ENCODE data around the gene FIBP.

DNA sequence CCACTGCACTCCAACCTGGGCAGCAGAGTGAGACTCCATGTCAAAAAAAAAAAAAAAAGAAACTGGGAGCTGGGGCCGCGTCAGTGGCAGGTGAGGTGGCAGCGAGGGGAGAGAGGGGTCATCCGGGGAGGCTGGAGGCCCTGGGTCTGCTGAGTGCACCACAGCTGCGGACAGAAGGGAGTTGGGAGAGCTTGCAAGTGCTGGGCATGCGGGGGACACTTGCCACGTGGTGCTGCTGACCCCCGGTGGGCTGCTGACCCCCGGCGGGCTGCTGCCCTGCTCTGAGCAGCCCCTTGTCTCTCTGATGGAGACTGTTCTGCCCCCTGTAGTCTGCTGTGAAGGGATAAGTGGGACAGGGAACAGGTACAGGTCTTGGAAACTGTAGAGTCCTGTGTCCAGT, 33.6 kb upstream of the FIBP start:
- TF ChIP-seq HDGF (IDR thresholded peaks at IDR 0.05; ENCODE audit: borderline replicate concordance) (no peak), CTBP1 (IDR thresholded peaks at IDR 0.05; ENCODE audit: borderline replicate concordance) (no peak), ARNT (IDR thresholded peaks at IDR 0.05) (no peak), FOXM1 (IDR thresholded peaks at IDR 0.05; ENCODE audit: borderline replicate concordance) (no peak), SUZ12 (IDR thresholded peaks at IDR 0.05) (no peak), BHLHE40 (IDR thresholded peaks at IDR 0.05; ENCODE audit: borderline replicate concordance) (no peak)

Data from HEK293T (cell line).